K562 (cell line): Measurements from ENCODE around the gene BCAR3.

Experiments used
- BRCA1 ChIP-seq, 2 experiments: fragments of 450-650 bp in 1 of 2; sonication (generic) in 1 of 2; formaldehyde crosslinking in 1 of 2; IDR thresholded peaks; 2 replicates each; pipeline versions ENCODE4 v1.5.0 to v1.6.1; 2017 to 2020; ENCODE audit warnings: mild to moderate bottlenecking in 1 of 2, missing genetic modification reagents in 1 of 2
- CREB1 ChIP-seq, 2 experiments: sonication (generic) in 1 of 2; formaldehyde crosslinking in 1 of 2; IDR thresholded peaks; 2 replicates each; pipeline versions ENCODE4 v1.6.1 to v1.8.0; 2012 to 2022; ENCODE audit warnings: inconsistent platforms in 1 of 2, mild to moderate bottlenecking in 1 of 2, missing genetic modification reagents in 1 of 2, moderate library complexity in 1 of 2
- CREM ChIP-seq: IDR thresholded peaks from 2 replicates; pipeline ENCODE4 v1.6.1; 2014; ENCODE audit warnings: antibody characterized with exemption, low read depth
- FOXM1 ChIP-seq, 2 experiments: fragments of 450-650 bp in 1 of 2; sonication (generic) in 1 of 2; formaldehyde crosslinking in 1 of 2; IDR thresholded peaks; 2 replicates each; pipeline versions ENCODE4 v1.6.1 to v1.9.0; 2017 to 2022; ENCODE audit warnings: low read depth in 2 of 2, mild to moderate bottlenecking in 2 of 2, missing genetic modification reagents in 1 of 2, moderate library complexity in 1 of 2
- JUN ChIP-seq, 2 experiments: sonication (generic) in 1 of 2; formaldehyde crosslinking in 1 of 2; IDR thresholded peaks; 2 replicates each; pipeline versions ENCODE4 v1.6.1 to v1.8.0; 2012 to 2022; ENCODE audit warnings: borderline replicate concordance in 2 of 2, mild to moderate bottlenecking in 2 of 2, improper control_type of control experiment in 1 of 2, low read depth in 1 of 2, low read length in 1 of 2, missing genetic modification reagents in 1 of 2
- JUND ChIP-seq, 2 experiments: IDR thresholded peaks; 2 replicates in 1 of 2; 3 replicates in 1 of 2; pipeline ENCODE4 v1.6.1; 2011; ENCODE audit warnings: borderline replicate concordance in 2 of 2, low read depth in 2 of 2, low read length in 2 of 2, improper control_type of control experiment in 1 of 2, missing biosample characterization in 1 of 2, missing genetic modification characterization in 1 of 2, missing genetic modification reagents in 1 of 2
- MAZ ChIP-seq, 2 experiments: fragments of 450-650 bp in 1 of 2; sonication (generic) in 1 of 2; formaldehyde crosslinking; IDR thresholded peaks in 1 of 2; conservative IDR thresholded peaks in 1 of 2; 2 replicates each; pipeline versions ENCODE4 v1.4.0 to v1.5.0; 2020; ENCODE audit warnings: mild to moderate bottlenecking in 1 of 2, missing genetic modification reagents in 1 of 2
- SMAD4 ChIP-seq: fragments of 250-450 bp; sonication (Bioruptor Pico); conservative IDR thresholded peaks from 2 replicates; pipeline ENCODE4 v1.8.0; 2021; ENCODE audit warnings: inconsistent platforms, mild to moderate bottlenecking, moderate library complexity
- TEAD4 ChIP-seq, 2 experiments: sonication (generic) in 1 of 2; formaldehyde crosslinking in 1 of 2; IDR thresholded peaks; 2 replicates each; pipeline versions ENCODE4 v1.6.1 to v1.8.0; 2012 to 2022; ENCODE audit warnings: borderline replicate concordance in 1 of 2, inconsistent platforms in 1 of 2, low read length in 1 of 2, mild to moderate bottlenecking in 1 of 2, missing genetic modification reagents in 1 of 2
- ZNF121 ChIP-seq: sonication (generic); formaldehyde crosslinking; conservative IDR thresholded peaks from 2 replicates; pipeline ENCODE4 v1.8.0; 2022; ENCODE audit warnings: missing genetic modification reagents
- ZNF668 ChIP-seq: fragments of 250-450 bp; sonication (Bioruptor Pico); IDR thresholded peaks from 2 replicates; pipeline ENCODE4 v1.8.0; 2022; ENCODE audit warnings: mild to moderate bottlenecking, inconsistent platforms
- TF ChIP-seq, protein P1 (sequence below): fragments of 200-800 bp; sonication (Bioruptor generic); IDR thresholded peaks from 2 replicates; pipeline ENCODE4 v1.6.1; 2016; ENCODE audit warnings: missing genetic modification characterization, missing compliant biosample characterization
- TF ChIP-seq, protein P2 (sequence below), 3 experiments: IDR thresholded peaks in 2 of 3; conservative IDR thresholded peaks in 1 of 3; 2 replicates each; pipeline ENCODE4 v1.5.1; 2011 to 2012; ENCODE audit warnings: low read length in 3 of 3, mild to moderate bottlenecking in 3 of 3, control low read depth in 2 of 3, improper control_type of control experiment in 1 of 3, inconsistent platforms in 1 of 3, low read depth in 1 of 3, mixed read lengths in 1 of 3, moderate library complexity in 1 of 3; ENCODE audit not compliant: insufficient read depth in 2 of 3
- TF ChIP-seq, protein P3 (sequence below), 2 experiments: fragments of 450-650 bp in 1 of 2; sonication (generic) in 1 of 2; formaldehyde crosslinking in 1 of 2; IDR thresholded peaks; 2 replicates each; pipeline versions ENCODE4 v1.7.1 to v1.9.0; 2016 to 2022; ENCODE audit warnings: inconsistent platforms in 1 of 2, mild to moderate bottlenecking in 1 of 2, missing genetic modification reagents in 1 of 2

DNA sequence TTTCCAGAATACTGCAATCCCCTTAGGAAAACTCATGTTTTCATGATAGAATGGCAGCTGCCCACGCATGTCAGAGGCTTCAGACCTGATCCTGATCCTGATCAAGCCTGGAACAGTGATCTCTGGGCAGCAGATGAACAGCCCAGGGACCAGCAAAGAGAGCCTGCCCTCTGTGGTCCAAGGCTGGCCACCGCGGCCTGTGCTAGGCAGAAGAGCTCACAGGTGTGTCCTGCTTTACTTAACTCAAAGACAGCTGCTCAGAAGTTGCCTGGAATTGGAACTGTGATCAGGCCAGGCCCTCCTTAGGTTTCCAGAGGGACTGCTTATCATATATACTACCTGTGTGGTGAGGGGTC, 21.2 kb upstream of the BCAR3 start:
- TF ChIP-seq JUND (IDR thresholded peaks at IDR 0.05; ENCODE audit: borderline replicate concordance, low read depth, low read length) (no peak), JUND (tag; IDR thresholded peaks at IDR 0.05; ENCODE audit: borderline replicate concordance, low read depth, low read length) (no peak), ZNF668 (no peak), BRCA1 (IDR thresholded peaks at IDR 0.05) (no peak), BRCA1 (CRISPR knock-in tag; IDR thresholded peaks at IDR 0.05) (no peak), TEAD4 (IDR thresholded peaks at IDR 0.05; ENCODE audit: low read length) (no peak), TEAD4 (CRISPR knock-in tag; IDR thresholded peaks at IDR 0.05; ENCODE audit: borderline replicate concordance) (no peak), MAZ (CRISPR knock-in tag; conservative IDR thresholded peaks at IDR 0.05 in 1 of 2, IDR thresholded peaks at IDR 0.05 in 1 of 2) (no peak), SMAD4 (CRISPR knock-in tag) (no peak), FOXM1 (IDR thresholded peaks at IDR 0.05; ENCODE audit: low read depth) (no peak), FOXM1 (CRISPR knock-in tag; IDR thresholded peaks at IDR 0.05; ENCODE audit: low read depth) (no peak), ZNF121 (no peak), JUN (IDR thresholded peaks at IDR 0.05; ENCODE audit: borderline replicate concordance, low read depth, low read length) (no peak), JUN (CRISPR knock-in tag; IDR thresholded peaks at IDR 0.05; ENCODE audit: borderline replicate concordance) (no peak), CREB1 (IDR thresholded peaks at IDR 0.05) (no peak), CREB1 (CRISPR knock-in tag; IDR thresholded peaks at IDR 0.05) (no peak), CREM (no peak)
- TF ChIP-seq, protein P1, sequence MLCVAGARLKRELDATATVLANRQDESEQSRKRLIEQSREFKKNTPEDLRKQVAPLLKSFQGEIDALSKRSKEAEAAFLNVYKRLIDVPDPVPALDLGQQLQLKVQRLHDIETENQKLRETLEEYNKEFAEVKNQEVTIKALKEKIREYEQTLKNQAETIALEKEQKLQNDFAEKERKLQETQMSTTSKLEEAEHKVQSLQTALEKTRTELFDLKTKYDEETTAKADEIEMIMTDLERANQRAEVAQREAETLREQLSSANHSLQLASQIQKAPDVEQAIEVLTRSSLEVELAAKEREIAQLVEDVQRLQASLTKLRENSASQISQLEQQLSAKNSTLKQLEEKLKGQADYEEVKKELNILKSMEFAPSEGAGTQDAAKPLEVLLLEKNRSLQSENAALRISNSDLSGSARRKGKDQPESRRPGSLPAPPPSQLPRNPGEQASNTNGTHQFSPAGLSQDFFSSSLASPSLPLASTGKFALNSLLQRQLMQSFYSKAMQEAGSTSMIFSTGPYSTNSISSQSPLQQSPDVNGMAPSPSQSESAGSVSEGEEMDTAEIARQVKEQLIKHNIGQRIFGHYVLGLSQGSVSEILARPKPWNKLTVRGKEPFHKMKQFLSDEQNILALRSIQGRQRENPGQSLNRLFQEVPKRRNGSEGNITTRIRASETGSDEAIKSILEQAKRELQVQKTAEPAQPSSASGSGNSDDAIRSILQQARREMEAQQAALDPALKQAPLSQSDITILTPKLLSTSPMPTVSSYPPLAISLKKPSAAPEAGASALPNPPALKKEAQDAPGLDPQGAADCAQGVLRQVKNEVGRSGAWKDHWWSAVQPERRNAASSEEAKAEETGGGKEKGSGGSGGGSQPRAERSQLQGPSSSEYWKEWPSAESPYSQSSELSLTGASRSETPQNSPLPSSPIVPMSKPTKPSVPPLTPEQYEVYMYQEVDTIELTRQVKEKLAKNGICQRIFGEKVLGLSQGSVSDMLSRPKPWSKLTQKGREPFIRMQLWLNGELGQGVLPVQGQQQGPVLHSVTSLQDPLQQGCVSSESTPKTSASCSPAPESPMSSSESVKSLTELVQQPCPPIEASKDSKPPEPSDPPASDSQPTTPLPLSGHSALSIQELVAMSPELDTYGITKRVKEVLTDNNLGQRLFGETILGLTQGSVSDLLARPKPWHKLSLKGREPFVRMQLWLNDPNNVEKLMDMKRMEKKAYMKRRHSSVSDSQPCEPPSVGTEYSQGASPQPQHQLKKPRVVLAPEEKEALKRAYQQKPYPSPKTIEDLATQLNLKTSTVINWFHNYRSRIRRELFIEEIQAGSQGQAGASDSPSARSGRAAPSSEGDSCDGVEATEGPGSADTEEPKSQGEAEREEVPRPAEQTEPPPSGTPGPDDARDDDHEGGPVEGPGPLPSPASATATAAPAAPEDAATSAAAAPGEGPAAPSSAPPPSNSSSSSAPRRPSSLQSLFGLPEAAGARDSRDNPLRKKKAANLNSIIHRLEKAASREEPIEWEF (CRISPR knock-in tag) = no peak
- TF ChIP-seq, protein P2, sequence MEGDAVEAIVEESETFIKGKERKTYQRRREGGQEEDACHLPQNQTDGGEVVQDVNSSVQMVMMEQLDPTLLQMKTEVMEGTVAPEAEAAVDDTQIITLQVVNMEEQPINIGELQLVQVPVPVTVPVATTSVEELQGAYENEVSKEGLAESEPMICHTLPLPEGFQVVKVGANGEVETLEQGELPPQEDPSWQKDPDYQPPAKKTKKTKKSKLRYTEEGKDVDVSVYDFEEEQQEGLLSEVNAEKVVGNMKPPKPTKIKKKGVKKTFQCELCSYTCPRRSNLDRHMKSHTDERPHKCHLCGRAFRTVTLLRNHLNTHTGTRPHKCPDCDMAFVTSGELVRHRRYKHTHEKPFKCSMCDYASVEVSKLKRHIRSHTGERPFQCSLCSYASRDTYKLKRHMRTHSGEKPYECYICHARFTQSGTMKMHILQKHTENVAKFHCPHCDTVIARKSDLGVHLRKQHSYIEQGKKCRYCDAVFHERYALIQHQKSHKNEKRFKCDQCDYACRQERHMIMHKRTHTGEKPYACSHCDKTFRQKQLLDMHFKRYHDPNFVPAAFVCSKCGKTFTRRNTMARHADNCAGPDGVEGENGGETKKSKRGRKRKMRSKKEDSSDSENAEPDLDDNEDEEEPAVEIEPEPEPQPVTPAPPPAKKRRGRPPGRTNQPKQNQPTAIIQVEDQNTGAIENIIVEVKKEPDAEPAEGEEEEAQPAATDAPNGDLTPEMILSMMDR (IDR thresholded peaks at IDR 0.05 in 2 of 3, conservative IDR thresholded peaks at IDR 0.05 in 1 of 3; ENCODE audit: insufficient read depth in 2 of 3, low read depth in 1 of 3, low read length in 3 of 3) = no peak
- TF ChIP-seq, protein P3, sequence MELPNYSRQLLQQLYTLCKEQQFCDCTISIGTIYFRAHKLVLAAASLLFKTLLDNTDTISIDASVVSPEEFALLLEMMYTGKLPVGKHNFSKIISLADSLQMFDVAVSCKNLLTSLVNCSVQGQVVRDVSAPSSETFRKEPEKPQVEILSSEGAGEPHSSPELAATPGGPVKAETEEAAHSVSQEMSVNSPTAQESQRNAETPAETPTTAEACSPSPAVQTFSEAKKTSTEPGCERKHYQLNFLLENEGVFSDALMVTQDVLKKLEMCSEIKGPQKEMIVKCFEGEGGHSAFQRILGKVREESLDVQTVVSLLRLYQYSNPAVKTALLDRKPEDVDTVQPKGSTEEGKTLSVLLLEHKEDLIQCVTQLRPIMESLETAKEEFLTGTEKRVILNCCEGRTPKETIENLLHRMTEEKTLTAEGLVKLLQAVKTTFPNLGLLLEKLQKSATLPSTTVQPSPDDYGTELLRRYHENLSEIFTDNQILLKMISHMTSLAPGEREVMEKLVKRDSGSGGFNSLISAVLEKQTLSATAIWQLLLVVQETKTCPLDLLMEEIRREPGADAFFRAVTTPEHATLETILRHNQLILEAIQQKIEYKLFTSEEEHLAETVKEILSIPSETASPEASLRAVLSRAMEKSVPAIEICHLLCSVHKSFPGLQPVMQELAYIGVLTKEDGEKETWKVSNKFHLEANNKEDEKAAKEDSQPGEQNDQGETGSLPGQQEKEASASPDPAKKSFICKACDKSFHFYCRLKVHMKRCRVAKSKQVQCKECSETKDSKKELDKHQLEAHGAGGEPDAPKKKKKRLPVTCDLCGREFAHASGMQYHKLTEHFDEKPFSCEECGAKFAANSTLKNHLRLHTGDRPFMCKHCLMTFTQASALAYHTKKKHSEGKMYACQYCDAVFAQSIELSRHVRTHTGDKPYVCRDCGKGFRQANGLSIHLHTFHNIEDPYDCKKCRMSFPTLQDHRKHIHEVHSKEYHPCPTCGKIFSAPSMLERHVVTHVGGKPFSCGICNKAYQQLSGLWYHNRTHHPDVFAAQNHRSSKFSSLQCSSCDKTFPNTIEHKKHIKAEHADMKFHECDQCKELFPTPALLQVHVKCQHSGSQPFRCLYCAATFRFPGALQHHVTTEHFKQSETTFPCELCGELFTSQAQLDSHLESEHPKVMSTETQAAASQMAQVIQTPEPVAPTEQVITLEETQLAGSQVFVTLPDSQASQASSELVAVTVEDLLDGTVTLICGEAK (IDR thresholded peaks at IDR 0.05) = no peak
- TF ChIP-seq, protein P3 (CRISPR knock-in tag; IDR thresholded peaks at IDR 0.05) = no peak
